NAMALWA (cell line): ENCODE measurements around the gene TNIK.
"Not testable (repeated sequence)": the region's sequence is repeated elsewhere in the genome, so short reads cannot be mapped to it uniquely, and the experiment has no call there.

ENCODE experiments used
- DNase-seq: peaks from one replicate; pipeline ENCODE4 v3.0.0-alpha.2; 2015; ENCODE audit warnings: low spot score

The TNIK gene

GRCh38 chr3:171251835-171252234, 208.4 kb downstream of the TNIK start:
- DNase-seq, result no peak

- DNase-seq, result no peak
These were observed 209.8 kb downstream of the TNIK start for GRCh38 chr3:171250444-171250843.

DNA sequence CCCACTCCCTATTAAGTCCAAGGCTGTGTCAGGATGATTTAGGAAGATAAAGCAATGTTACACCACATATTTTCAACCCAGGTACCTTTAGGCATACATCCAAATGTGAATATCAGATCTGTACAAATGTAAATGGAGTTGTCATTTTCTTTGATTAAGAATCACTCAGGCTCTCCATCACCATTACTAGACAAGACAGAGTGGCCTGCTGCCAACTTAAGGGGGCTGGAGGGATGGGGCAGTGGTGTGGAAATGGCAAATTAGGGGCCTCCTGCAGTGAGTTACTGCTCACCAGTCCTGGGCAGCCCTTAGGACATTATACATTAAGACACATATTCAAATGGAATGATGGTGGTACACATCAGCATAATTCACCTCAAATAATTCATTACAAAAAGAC, 211.0 kb downstream of the TNIK start:
- no peak for DNase-seq

GRCh38 chr3:171248426-171249111, 211.6 kb downstream of the TNIK start:
- no peak for DNase-seq

DNA sequence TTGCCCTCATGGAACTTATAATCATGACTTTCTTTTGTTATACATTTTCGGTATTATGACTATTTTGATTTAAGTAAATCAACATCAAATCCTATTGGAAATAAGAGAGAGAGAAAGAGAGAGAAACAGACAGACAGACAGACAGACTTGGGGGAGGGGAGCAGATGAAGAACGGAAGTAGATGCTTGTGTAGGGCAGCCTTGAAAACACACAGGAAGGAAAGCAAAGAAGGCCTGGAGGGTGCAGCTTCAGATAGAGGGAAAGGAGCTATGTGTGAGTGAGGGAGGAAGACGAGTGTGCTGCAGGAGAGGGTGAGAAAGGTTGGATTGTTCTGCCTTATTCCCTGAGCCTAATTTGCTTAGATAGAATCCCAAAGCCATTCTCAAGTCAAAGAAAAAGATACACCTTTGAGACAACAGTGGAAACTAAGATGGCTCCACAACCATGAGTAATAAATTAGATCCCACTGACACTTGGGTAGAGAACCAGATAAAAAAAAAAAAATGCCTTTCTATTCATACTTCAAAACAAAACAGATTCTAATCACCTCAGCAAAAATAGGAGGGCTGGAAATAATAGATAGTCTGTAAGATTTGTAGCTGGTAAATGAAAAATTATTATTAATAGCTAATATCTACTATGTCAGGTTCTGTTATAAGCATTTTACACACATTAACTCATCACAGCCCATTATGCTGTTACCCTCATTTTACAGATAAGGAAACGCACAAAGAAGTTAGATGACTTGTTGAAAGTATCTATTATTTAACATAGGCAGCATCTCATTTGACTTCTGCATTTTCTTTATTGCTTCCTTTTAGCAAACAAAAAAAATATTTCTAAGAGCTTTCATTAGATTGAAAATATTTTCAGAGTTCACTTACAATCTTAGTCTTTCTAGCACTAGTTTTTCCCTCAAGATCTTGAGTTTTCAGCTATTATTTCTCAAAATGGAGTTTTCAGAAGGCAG, 214.1 kb downstream of the TNIK start:
- DNase-seq, result no peak

DNA sequence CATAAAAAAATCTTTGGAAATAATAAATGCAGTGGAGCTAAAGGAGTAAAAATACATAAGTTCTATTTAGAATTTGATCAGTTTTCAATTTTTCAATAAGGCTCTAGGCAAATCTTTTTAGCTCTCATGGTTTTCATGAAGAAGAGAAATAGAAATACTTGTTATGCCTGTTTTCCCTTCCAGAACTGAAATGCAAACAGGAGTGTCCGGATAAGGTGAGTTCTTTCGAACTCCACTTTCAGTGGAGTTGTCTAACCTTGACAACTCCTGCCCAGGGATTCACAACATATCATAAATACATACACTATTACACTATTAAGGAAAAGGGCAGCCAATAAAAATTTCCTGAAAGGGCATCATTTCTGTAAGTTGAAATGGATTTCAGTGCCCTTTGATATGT, 217.3 kb downstream of the TNIK start:
- DNase-seq, result no peak

- no peak for DNase-seq
These were observed 218.0 kb downstream of the TNIK start for GRCh38 chr3:171242170-171242569.

DNA sequence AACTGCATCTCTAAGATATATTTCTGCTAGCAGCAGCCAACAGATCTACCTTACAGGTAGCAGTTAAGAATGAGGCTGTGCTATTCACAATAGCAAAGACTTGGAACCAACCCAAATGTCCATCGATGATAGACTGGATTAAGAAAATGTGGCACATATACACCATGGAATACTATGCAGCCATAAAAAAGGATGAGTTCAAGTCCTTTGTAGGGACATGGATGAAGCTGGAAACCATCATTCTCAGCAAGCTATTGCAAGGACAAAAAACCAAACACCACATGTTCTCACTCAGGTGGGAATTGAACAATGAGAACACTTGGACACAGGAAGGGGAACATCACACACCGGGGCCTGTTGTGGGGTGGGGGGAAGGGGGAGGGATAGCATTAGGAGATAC, 218.6 kb downstream of the TNIK start:
- not testable (repeated sequence) for DNase-seq

DNA sequence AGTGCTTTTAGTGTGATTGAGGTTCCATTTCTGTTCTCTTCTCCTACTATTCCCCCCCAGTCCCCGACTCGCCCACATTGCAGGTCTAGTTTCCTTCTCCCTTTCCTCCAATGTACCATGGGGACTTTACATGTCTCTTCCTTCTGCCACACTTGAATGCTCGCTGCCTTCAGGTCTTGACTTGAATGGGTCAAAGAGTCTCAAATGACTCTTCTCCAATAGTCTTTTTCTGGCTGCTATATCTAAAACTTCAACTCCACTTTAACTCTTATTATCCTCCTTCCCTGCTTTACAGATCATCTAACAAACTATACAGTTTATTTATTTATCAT, 219.7 kb downstream of the TNIK start:
- DNase-seq, result no peak

DNA sequence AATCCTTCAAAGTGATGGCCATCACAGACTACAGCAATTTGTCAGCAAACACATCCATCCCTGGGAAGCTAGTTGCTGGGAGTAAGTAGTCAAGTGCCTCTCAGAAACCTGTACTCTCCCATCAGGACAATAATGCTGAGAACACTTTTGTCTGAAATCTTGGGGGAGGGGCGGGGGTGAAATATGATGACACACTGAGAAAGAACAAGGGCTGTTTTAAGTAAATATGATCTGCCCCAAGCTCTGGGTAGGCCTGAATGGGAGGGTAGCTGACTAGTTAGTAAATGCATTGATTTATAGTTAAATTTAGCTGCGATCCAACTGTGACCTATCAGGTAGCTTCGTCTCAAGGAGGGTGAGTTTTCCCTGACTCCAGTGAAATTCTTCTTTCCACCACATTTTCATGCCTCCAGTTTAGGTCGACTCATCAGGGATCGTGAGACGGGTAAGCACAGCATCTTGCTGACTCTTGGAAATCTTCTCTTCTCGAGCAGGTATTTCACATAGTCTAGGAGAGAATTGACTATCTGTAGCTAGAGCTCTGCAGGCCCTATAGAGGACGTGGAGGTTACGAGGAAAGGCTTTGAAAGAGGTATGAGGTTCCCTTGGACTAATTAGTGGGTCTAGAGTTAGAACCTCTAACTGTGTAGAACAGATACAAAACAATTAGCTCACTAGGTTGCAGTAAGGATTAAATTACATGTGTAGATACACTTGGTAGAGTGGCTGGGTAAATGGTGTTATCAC, 220.3 kb downstream of the TNIK start:
- DNase-seq, result no peak

- no peak for DNase-seq
These were observed 223.2 kb downstream of the TNIK start for GRCh38 chr3:171237009-171237385.

DNA sequence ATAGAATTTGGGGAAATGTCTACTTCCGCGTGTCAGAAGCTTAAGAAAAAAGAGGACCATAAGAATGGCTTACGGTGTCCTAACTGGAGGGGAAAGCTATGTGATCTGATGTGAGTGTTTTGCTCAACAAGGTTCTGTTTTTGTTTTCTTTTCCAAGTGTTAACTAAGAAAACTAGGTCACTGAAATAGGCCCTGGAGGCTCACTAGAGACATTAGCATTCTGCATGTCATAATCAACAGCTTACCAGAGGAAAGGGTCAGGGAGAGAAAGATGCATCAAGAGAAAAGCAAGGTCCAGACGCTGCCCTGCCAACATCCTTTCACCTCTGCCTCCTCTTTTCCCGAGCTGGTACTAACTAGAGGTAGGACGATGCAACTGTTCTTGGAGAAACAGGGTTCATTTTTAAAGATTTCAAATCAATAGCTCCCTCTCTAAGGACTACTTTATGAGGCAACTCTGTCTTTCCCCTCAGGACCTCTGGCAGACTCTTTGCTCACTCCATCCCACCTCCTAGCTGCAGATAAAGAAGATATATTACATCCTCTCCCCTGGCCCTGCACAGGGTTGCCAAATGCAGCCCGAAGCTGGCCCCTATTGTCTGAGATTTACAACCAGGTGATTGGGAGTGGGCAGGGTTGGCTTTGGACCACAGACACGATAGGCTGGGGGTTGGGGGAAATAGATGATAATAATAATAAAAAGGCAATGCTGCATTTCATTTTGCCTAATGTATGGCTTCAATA, 223.8 kb downstream of the TNIK start:
- no peak for DNase-seq

- no peak for DNase-seq
These were observed 225.8 kb downstream of the TNIK start for GRCh38 chr3:171234298-171235010.

- no peak for DNase-seq
These were observed 228.8 kb downstream of the TNIK start for GRCh38 chr3:171231361-171231760.

- no peak for DNase-seq
These were observed 229.3 kb downstream of the TNIK start for GRCh38 chr3:171230865-171231264.

DNA sequence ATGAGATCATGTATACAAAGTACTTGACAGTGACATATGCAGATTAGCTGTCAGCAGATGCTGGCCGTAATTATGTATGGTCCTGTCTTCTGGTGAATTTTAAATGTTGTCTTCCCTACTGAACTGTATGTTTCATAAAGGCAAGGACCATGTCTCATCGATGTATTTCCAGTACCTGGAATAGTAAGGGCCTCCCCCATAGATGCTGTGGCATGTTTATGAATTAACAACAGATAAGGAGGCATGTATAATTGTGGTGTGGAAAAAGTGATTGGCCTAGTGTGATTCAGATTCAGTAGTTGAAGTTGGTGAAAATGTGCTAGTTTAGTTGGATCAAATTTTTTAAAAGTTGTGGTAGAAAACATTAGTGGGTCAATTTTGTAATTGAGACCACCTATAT, 231.0 kb downstream of the TNIK start:
- DNase-seq, result no peak

- DNase-seq, result no peak
These were observed 232.0 kb downstream of the TNIK start for GRCh38 chr3:171228240-171228639.

DNA sequence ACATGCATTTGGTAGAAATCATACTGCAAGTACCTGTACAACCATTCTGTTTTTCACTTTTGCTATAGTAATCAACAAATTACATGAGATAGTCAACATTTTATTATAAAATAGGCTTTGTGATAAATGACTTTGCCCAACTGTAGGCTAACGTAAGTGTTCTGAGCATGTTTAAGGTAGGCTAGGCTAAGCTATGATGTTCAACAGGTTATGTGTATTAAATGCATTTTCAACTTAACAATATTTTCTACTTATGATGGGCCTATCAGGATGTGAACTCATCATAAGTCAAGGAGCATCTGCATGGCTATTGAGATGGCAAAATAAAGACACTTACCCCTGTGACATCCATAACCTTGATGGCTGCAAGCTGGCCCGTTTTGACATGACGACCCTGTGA, 232.4 kb downstream of the TNIK start:
- no peak for DNase-seq

- no peak for DNase-seq
These were observed 232.8 kb downstream of the TNIK start for GRCh38 chr3:171227359-171227758.

DNA sequence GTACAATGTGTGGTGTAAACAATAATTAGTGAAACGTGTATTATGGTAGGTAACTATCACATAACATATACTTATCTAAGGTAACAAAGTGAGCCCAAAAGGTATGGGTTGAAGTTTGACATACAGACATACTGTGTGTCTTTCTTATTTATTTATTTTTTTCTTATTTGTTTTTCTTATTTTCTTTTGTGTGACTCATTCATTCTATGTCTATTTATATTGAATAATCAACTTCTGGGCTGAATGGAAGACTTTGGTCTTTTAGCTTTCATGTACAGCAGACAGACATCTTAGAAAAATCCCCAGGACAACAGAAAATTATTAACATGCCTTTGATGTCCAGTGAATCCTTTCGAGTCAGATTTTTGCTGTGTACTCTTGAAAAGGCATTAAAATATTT, 233.4 kb downstream of the TNIK start:
- DNase-seq, result no peak

DNA sequence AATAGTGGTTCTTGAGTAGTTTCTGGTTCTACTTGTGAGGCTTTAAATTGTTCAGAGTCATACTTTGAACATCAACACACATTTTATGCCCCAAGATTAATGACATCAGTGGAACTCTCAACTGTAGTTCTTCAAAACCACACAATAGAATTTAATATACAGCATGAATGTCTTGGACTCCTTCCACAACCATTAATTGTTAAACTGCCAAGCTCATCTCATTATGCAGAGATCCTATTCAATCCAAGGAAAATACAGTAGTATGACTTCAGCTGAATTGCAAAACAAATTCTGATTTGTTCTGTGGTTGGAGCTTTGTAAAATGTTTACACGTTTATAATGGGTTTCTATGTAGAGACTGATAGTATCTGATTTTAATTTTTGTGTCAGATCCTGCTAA, 234.5 kb downstream of the TNIK start:
- no peak for DNase-seq

- no peak for DNase-seq
These were observed 235.0 kb downstream of the TNIK start for GRCh38 chr3:171225165-171225564.
